ENCODE results near the gene TSEN54.
"Not testable (repeated sequence)": the region's sequence is repeated elsewhere in the genome, so short reads cannot be mapped to it uniquely, and the experiment has no call there.

TSEN54 gene

DNA sequence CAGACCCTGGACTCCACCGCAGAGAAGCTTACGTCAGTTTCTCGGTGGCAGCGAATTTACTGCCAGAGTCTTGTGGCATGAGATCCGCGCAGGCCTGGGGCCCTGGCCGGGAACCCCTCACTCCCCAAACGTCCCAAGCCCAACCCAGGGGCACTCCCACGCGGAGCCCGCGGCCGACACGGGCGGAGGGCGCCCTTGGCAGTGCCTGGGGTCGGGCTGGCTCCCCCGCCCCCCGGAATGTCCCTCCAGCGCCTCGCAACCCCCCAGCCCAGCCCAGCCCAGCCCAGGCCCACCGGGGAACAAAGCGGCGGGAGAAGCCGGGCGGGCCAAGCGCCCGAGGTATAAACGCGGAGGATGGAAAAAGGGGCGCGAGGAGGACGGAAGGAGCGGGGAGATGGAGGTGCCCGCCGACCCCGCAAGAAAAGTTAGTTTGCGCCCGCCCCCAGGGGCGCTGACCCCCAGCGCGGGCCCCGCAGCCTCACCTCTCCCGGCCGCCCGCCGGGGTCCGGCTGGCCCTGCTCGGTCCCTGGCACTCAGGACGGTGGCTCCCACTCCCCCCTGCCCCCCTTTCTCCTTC, 1.3 kb upstream of the TSEN54 start:
- H3K27me3 ChIP-seq (ENCODE audit: low read depth, low read length), result no peaks in the 10 kb centered on the region
- no peaks in the 10 kb centered on the region for H3K9me3 ChIP-seq (ENCODE audit: control insufficient read depth in 1 of 2, low read length in 2 of 2)
- peaks cover 10 to 46% of the 10 kb centered on the region in 2 donors for H3K4me1 ChIP-seq (ENCODE audit: control insufficient read depth in 1 of 2, insufficient read depth in 2 of 2, low read length in 2 of 2)
- peaks cover 3 to 9% of the 10 kb centered on the region in 2 donors for H3K36me3 ChIP-seq (ENCODE audit: control insufficient read depth in 1 of 2, insufficient read depth in 2 of 2, low read length in 2 of 2)
- H3K27ac ChIP-seq (ENCODE audit: low read length), result peak overlapping the region; percentile 45
- peak overlapping the region; percentile 65 to 83 for H3K4me3 ChIP-seq (ENCODE audit: low read depth in 1 of 2, low read length in 2 of 2)

DNA sequence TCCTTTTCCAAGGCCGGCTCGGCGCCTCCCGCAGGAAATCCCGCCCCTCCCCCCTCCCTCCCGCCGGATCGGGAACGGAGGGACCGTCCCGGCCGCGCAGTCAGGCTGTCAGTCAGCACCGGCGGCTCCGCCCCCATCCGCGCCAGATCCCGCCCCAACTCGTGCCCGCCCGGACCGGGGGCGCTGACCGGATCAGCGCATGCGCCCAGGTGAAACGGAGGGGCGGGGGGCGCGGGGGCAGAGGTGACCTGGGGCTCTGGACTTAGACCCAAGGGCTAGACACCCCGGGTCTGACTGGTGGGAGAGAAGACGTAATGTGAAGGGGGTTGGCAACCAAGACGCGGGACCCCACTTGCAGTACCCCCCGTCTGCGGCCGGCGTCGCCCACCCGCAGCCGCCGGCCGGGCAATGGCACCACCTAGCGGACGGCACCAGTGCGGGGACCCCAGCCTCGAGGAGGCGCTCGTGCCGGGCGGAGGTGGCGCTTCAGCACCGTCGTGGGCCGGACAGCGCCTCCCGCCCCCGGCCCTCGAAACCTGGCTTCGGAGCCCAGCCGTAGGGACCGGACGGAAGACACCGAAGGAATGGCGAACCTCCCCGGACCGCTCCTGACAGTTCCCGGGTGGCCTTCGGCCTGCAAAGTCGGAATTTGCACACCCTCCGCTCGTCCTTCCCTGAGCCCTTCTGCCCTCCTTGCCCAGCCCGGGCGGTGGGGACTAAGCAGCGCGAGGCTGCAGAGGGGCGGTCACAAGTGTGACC, 653 bp upstream of the TSEN54 start, which contains the start of gene CASKIN2:
Gene CASKIN2 (minus strand): TSS at position 42 of the 759 bp plus-strand sequence. CDS start 1,733 bp downstream, outside the sequence.
- H3K9me3 ChIP-seq (ENCODE audit: control insufficient read depth in 1 of 2, low read length in 2 of 2), result no peaks in the 10 kb centered on the region
- peak within 1 kb of the TSS; percentile 68 to 83 for H3K4me3 ChIP-seq (ENCODE audit: low read depth in 1 of 2, low read length in 2 of 2)
- H3K4me1 ChIP-seq (ENCODE audit: control insufficient read depth in 1 of 2, insufficient read depth in 2 of 2, low read length in 2 of 2), result peaks cover 10 to 44% of the 10 kb centered on the region in 2 donors
- peaks cover 3 to 9% of the 10 kb centered on the region in 2 donors for H3K36me3 ChIP-seq (ENCODE audit: control insufficient read depth in 1 of 2, insufficient read depth in 2 of 2, low read length in 2 of 2)
- H3K27ac ChIP-seq (ENCODE audit: low read length), result peak within 1 kb of the TSS; percentile 45
- H3K27me3 ChIP-seq (ENCODE audit: low read depth, low read length), result no peaks in the 10 kb centered on the region

- Histone ChIP-seq H3K27ac (ENCODE audit: low read length) (no peak overlapping the region), H3K27me3 (ENCODE audit: low read depth, low read length) (no peaks in the 10 kb centered on the region), H3K9me3 (ENCODE audit: control insufficient read depth in 1 of 2, low read length in 2 of 2) (no peaks in the 10 kb centered on the region), H3K36me3 (ENCODE audit: control insufficient read depth in 1 of 2, insufficient read depth in 2 of 2, low read length in 2 of 2) (peaks cover under 1 to 8% of the 10 kb centered on the region in 2 donors), H3K4me1 (ENCODE audit: control insufficient read depth in 1 of 2, insufficient read depth in 2 of 2, low read length in 2 of 2) (peaks cover 10 to 40% of the 10 kb centered on the region in 2 donors), H3K4me3 (ENCODE audit: low read depth in 1 of 2, low read length in 2 of 2) (peak overlapping the region; percentile 50 to 83)
These were observed 430 bp downstream of the TSEN54 start for GRCh38 chr17:75516619-75517296.

DNA sequence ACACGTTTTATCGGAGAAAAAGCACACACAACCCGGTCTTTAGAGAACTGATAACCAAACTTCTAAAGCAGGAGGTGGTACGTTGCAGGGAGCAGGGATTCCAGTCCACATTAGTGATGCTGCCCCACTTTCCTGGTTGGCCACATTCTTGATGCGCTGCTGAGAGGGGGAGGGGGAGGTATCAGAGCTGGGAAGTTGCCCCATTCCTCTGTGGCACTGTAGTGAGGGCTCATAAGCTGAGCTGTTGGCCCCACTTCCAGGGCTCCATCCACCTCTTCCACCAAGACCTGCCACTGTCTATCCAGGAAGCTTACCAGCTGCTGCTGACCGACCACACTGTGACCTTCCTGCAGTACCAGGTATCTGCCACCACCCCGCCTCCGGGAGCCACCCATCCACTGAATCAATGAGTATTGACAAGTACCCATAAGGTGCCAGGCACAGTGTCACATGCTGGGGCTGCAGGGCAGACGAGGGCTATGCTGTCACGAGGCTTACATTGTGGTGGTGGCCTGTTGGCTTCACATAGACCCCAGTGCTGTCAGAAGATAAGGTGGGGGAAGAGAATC, 1.1 kb downstream of the TSEN54 start:
- peaks cover 0 to 12% of the 10 kb centered on the region in 2 donors for H3K36me3 ChIP-seq (ENCODE audit: control insufficient read depth in 1 of 2, insufficient read depth in 2 of 2, low read length in 2 of 2)
- H3K9me3 ChIP-seq (ENCODE audit: control insufficient read depth in 1 of 2, low read length in 2 of 2), result no peaks in the 10 kb centered on the region
- no peak overlapping the region for H3K27ac ChIP-seq (ENCODE audit: low read length)
- peaks cover 10 to 34% of the 10 kb centered on the region in 2 donors for H3K4me1 ChIP-seq (ENCODE audit: control insufficient read depth in 1 of 2, insufficient read depth in 2 of 2, low read length in 2 of 2)
- peak overlapping the region; percentile 50 to 83 for H3K4me3 ChIP-seq (ENCODE audit: low read depth in 1 of 2, low read length in 2 of 2)
- H3K27me3 ChIP-seq (ENCODE audit: low read depth, low read length), result no peaks in the 10 kb centered on the region

GRCh38 chr17:75518201-75518600, 1.9 kb downstream of the TSEN54 start:
- H3K36me3 ChIP-seq (ENCODE audit: control insufficient read depth in 1 of 2, insufficient read depth in 2 of 2, low read length in 2 of 2), result peaks cover 0 to 13% of the 10 kb centered on the region in 2 donors
- peaks cover 10 to 26% of the 10 kb centered on the region in 2 donors for H3K4me1 ChIP-seq (ENCODE audit: control insufficient read depth in 1 of 2, insufficient read depth in 2 of 2, low read length in 2 of 2)
- H3K27ac ChIP-seq (ENCODE audit: low read length), result no peak overlapping the region
- no peak overlapping the region for H3K4me3 ChIP-seq (ENCODE audit: low read depth in 1 of 2, low read length in 2 of 2)
- H3K27me3 ChIP-seq (ENCODE audit: low read depth, low read length), result no peaks in the 10 kb centered on the region
- H3K9me3 ChIP-seq (ENCODE audit: control insufficient read depth in 1 of 2, low read length in 2 of 2), result no peaks in the 10 kb centered on the region

DNA sequence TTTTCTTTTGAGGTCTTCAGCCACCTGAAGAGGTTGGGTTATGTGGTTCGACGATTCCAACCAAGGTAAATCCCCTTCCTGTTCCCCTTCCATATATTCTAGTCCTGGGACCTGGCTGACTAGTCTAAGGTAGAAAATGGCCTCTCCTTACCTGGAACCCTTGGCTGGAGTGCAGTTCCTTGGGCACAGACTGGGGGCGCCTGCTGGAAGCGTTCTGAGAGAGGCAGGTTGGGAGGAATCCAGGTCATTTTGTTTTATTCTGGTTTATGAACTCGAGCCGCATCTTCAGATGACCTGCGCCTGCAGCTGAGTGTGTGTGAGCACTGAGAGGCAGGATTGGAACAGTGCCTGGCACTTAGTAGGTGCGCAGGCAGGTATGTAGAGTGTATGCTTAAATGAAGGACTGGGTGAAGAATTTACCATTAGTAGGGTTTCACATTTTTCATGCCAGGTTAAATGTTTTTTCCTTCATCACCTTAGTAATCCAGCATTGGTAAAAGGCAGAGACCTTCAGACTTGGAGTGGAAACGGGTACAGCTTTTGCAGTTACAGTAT, 2.7 kb downstream of the TSEN54 start:
- Histone ChIP-seq H3K36me3 (ENCODE audit: control insufficient read depth in 1 of 2, insufficient read depth in 2 of 2, low read length in 2 of 2) (peaks cover 0 to 13% of the 10 kb centered on the region in 2 donors), H3K4me1 (ENCODE audit: control insufficient read depth in 1 of 2, insufficient read depth in 2 of 2, low read length in 2 of 2) (peaks cover 10 to 17% of the 10 kb centered on the region in 2 donors), H3K27ac (ENCODE audit: low read length) (no peak overlapping the region), H3K4me3 (ENCODE audit: low read depth in 1 of 2, low read length in 2 of 2) (no peak overlapping the region), H3K27me3 (ENCODE audit: low read depth, low read length) (no peaks in the 10 kb centered on the region), H3K9me3 (ENCODE audit: control insufficient read depth in 1 of 2, low read length in 2 of 2) (no peaks in the 10 kb centered on the region)

DNA sequence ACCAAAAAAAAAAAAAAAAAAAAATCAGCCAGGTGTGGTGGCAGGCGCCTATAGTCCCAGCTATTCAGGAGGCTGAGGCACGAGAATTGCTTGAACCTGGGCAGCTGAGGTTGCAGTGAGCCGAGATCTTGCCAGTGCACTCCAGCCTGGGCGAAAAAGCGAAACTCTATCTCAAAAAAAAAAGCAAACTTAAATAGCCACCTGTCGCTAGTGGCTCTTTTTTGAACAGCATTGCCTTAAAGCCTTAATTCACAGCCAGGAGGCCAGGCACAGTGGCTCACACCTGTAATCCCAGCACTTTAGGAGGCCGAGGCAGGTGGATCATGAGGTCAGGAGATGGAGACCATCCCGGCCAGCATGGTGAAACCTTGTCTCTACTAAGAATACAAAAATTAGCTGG, 4.1 kb downstream of the TSEN54 start:
- H3K27me3 ChIP-seq (ENCODE audit: low read depth, low read length); H3K4me3 ChIP-seq (ENCODE audit: low read depth in 1 of 2, low read length in 2 of 2); H3K9me3 ChIP-seq (ENCODE audit: control insufficient read depth in 1 of 2, low read length in 2 of 2); H3K27ac ChIP-seq (ENCODE audit: low read length): not testable (repeated sequence)
- H3K36me3 ChIP-seq (ENCODE audit: control insufficient read depth in 1 of 2, insufficient read depth in 2 of 2, low read length in 2 of 2), result peaks cover 0 to 13% of the 10 kb centered on the region in 2 donors
- H3K4me1 ChIP-seq (ENCODE audit: control insufficient read depth in 1 of 2, insufficient read depth in 2 of 2, low read length in 2 of 2), result peaks cover 10 to 19% of the 10 kb centered on the region in 2 donors

- Histone ChIP-seq H3K9me3 (ENCODE audit: control insufficient read depth in 1 of 2, low read length in 2 of 2) (no peaks in the 10 kb centered on the region), H3K4me1 (ENCODE audit: control insufficient read depth in 1 of 2, insufficient read depth in 2 of 2, low read length in 2 of 2) (peaks cover 11 to 26% of the 10 kb centered on the region in 2 donors), H3K36me3 (ENCODE audit: control insufficient read depth in 1 of 2, insufficient read depth in 2 of 2, low read length in 2 of 2) (peaks cover 0 to 13% of the 10 kb centered on the region in 2 donors), H3K4me3 (ENCODE audit: low read depth in 1 of 2, low read length in 2 of 2) (no peak overlapping the region), H3K27me3 (ENCODE audit: low read depth, low read length) (no peaks in the 10 kb centered on the region), H3K27ac (ENCODE audit: low read length) (no peak overlapping the region)
These were observed 5.0 kb downstream of the TSEN54 start for GRCh38 chr17:75521290-75521689.

DNA sequence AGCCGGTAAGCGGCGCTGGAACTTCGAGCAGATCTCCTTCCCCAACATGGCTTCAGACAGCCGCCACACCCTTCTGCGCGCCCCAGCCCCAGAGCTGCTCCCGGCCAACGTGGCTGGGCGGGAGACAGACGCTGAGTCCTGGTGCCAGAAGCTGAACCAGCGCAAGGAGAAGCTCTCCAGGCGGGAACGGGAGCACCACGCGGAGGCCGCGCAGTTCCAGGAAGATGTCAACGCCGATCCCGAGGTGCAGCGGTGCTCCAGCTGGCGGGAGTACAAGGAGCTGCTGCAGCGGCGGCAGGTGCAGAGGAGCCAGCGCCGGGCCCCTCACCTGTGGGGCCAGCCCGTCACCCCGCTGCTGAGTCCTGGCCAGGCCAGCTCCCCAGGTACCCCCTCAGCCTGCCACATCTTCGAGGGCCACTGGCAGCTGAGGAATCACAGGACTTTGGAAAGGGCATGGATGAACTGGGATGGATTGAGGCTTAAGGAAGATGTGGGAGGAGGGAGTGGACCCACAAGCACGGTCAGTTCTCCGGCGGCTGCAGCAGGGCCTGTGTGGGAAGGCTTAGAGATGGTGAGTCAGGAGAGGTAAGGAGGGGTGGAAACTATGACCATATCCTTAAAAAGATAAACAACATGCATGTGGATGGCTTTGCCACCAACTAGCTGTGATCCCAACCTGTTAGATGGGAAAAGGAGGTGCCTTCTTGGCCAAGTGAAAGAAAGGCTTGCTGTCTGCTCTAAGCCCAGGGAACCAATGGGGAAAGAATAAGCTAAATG, 5.8 kb downstream of the TSEN54 start:
- no peak overlapping the region for H3K4me3 ChIP-seq (ENCODE audit: low read depth in 1 of 2, low read length in 2 of 2)
- no peaks in the 10 kb centered on the region for H3K9me3 ChIP-seq (ENCODE audit: control insufficient read depth in 1 of 2, low read length in 2 of 2)
- peaks cover 0 to 13% of the 10 kb centered on the region in 2 donors for H3K36me3 ChIP-seq (ENCODE audit: control insufficient read depth in 1 of 2, insufficient read depth in 2 of 2, low read length in 2 of 2)
- no peak overlapping the region for H3K27ac ChIP-seq (ENCODE audit: low read length)
- H3K4me1 ChIP-seq (ENCODE audit: control insufficient read depth in 1 of 2, insufficient read depth in 2 of 2, low read length in 2 of 2), result peaks cover 12 to 27% of the 10 kb centered on the region in 2 donors
- H3K27me3 ChIP-seq (ENCODE audit: low read depth, low read length), result no peaks in the 10 kb centered on the region

DNA sequence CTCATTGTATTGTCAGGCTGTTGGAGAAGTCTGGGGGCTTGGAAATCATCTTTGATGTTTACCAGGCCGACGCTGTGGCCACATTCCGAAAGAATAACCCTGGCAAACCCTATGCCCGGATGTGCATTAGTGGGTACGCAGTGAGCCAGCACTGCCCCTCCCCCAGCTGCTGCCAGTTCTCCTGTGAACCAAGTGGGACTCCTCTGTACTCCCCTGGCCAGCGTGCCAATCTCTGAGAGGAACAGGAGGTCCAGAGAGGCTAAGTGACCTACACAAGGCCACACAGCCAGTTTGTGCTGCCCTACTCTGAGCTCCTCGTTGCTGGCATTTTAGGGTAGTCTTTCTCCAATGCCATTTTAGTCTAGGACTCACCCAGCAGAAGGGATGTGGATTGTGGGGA, 7.3 kb downstream of the TSEN54 start:
- peaks cover 3 to 19% of the 10 kb centered on the region in 2 donors for H3K4me1 ChIP-seq (ENCODE audit: control insufficient read depth in 1 of 2, insufficient read depth in 2 of 2, low read length in 2 of 2)
- no peaks in the 10 kb centered on the region for H3K9me3 ChIP-seq (ENCODE audit: control insufficient read depth in 1 of 2, low read length in 2 of 2)
- no peaks in the 10 kb centered on the region for H3K27me3 ChIP-seq (ENCODE audit: low read depth, low read length)
- no peak overlapping the region for H3K27ac ChIP-seq (ENCODE audit: low read length)
- peaks cover 0 to 13% of the 10 kb centered on the region in 2 donors for H3K36me3 ChIP-seq (ENCODE audit: control insufficient read depth in 1 of 2, insufficient read depth in 2 of 2, low read length in 2 of 2)
- H3K4me3 ChIP-seq (ENCODE audit: low read depth in 1 of 2, low read length in 2 of 2), result no peak overlapping the region
